Measurements from ENCODE around the gene CDH23. TPM values are rescaled to one million over a fixed set of nuclear protein-coding genes. Genes with fewer than 3 reads are reported as not detected.

The CDH23 gene
- polyA plus RNA-seq, 2 of the 4 experiments (the other 2 are of a cell fraction) = 1.1 to 2.3 TPM

DNA sequence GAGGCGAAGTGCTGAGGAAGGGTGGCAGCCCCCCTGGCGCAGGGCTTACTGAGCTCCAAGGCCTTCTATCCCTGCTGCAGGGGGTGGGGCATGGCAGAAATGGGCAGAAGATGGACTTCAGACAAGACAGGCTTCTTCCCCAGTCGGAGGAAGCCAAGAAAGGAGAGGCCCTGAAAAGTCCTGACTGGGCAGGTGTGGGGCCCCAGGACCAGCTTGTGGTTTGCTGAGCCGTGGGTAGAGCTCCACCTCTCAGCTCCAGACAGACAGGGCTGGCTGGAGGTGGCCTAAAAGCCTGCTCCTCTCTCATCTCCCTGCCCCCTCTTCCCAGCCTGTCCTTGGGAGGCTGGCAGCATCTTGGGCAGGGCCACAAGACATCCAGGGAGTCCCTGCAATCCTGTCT lies 255.2 kb downstream of the CDH23 start:
- Histone ChIP-seq H3K4me3 (no peak overlapping the region), H3K4me2 (no peak overlapping the region), H3K27ac (no peak overlapping the region), H3K9me3 (no peaks in the 10 kb centered on the region), H3K4me1 (no peaks in the 10 kb centered on the region)
- no peak for DNase-seq (ENCODE audit: low read depth in 1 of 2, low spot score in 1 of 2)
- TF ChIP-seq NFE2L2 (conservative IDR thresholded peaks at IDR 0.05; ENCODE audit: low read length) (no peak), ESRRA (IDR thresholded peaks at IDR 0.05; ENCODE audit: borderline replicate concordance, low read length) (no peak), KDM1A (IDR thresholded peaks at IDR 0.05; ENCODE audit: low read depth) (no peak)
- ATAC-seq = no peak
- no peak for FAIRE-seq
- 58% methylated on average over 4 of the region's 4 CpGs for WGBS (ENCODE audit: missing lambda C conversion rate)
- ChIA-PET CTCF (interaction anchor here (0.6 to 1.4 kb wide), 4 partner anchors 54 to 332 kb away, joined by 3 read pairs; partner anchors contain the start of gene SLC29A3), POLR2A (no interaction called here)

DNA sequence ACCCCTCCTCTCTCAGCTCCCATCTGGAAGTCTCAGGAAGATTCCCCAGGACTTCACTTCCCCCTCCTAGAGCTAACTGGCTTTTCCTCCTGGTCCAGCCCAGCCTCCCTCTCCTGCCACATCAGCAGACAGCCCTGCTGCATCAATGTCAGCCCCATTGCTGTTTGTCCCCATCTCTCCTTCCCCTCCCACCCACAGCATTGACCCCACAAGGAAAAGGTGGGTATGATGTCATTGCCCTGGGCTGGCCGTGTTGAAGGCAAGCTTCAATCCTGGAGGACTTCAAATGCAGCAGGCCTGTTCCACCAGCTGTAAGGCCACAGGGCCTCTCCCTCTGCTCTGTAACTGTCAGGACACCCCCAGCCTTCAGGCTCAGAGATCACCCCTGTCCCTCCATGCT lies 256.3 kb downstream of the CDH23 start:
- POLR2A ChIA-PET = no interaction called here
- FAIRE-seq (no peak), DNase-seq (ENCODE audit: low read depth in 1 of 2, low spot score in 1 of 2) (no peak), ATAC-seq (no peak)
- Histone ChIP-seq H3K4me1 (no peaks in the 10 kb centered on the region), H3K9me3 (no peaks in the 10 kb centered on the region), H3K4me2 (no peak overlapping the region), H3K27ac (no peak overlapping the region), H3K4me3 (no peak overlapping the region)
- WGBS (ENCODE audit: missing lambda C conversion rate) = 44% methylated on average over 1 of the region's 1 CpG
- TF ChIP-seq RAD21 (conservative IDR thresholded peaks at IDR 0.05 in 1 of 2, IDR thresholded peaks at IDR 0.05 in 1 of 2) (no peak), POLR2AphosphoS2 (conservative IDR thresholded peaks at IDR 0.05; ENCODE audit: low read length) (no peak), FOSB (CRISPR knock-in tag; IDR thresholded peaks at IDR 0.05) (no peak), ESRRA (IDR thresholded peaks at IDR 0.05; ENCODE audit: borderline replicate concordance, low read length) (no peak), HMGXB4 (CRISPR knock-in tag; IDR thresholded peaks at IDR 0.05; ENCODE audit: borderline replicate concordance) (no peak), PBX3 (IDR thresholded peaks at IDR 0.05) (no peak), MAZ (IDR thresholded peaks at IDR 0.05; ENCODE audit: borderline replicate concordance, low read depth, low read length) (no peak)
- CTCF ChIA-PET = interaction anchor here (0.8 kb wide), 1 partner anchor 44 kb away, joined by 4 read pairs; no protein-coding TSS in a partner anchor

GRCh38 chr10:71656220-71656619 lies 259.5 kb downstream of the CDH23 start:
- WGBS (ENCODE audit: missing lambda C conversion rate) = 46% methylated on average over 7 of the region's 7 CpGs
- POLR2A ChIA-PET = no interaction called here

More at GRCh38 chr10:71656220-71656619, 259.5 kb downstream of the CDH23 start:
- DNase-seq (ENCODE audit: low read depth in 1 of 2, low spot score in 1 of 2) (no peak), ATAC-seq (no peak), FAIRE-seq (no peak)
- no peaks in the 10 kb centered on the region for H3K9me3 ChIP-seq
- H3K27ac ChIP-seq = no peak overlapping the region
- H3K4me1 ChIP-seq = no peaks in the 10 kb centered on the region
- TF ChIP-seq SMC3 (IDR thresholded peaks at IDR 0.05) = no peak
- TF ChIP-seq PHF8 (IDR thresholded peaks at IDR 0.05; ENCODE audit: borderline replicate concordance, low read depth) = no peak
- no peak for TF ChIP-seq ZSCAN20 (CRISPR knock-in tag; IDR thresholded peaks at IDR 0.05)
- TF ChIP-seq HES2 (IDR thresholded peaks at IDR 0.05) = no peak
- TF ChIP-seq, protein P1, sequence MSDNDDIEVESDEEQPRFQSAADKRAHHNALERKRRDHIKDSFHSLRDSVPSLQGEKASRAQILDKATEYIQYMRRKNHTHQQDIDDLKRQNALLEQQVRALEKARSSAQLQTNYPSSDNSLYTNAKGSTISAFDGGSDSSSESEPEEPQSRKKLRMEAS (IDR thresholded peaks at IDR 0.05) = no peak
- TF ChIP-seq ZFP36 (IDR thresholded peaks at IDR 0.05; ENCODE audit: borderline replicate concordance, partially characterized antibody) = no peak
- TF ChIP-seq MAZ (IDR thresholded peaks at IDR 0.05; ENCODE audit: borderline replicate concordance, low read depth, low read length) = no peak
- no peak for TF ChIP-seq RAD21 (conservative IDR thresholded peaks at IDR 0.05 in 1 of 2, IDR thresholded peaks at IDR 0.05 in 1 of 2)
- TF ChIP-seq, protein P2, sequence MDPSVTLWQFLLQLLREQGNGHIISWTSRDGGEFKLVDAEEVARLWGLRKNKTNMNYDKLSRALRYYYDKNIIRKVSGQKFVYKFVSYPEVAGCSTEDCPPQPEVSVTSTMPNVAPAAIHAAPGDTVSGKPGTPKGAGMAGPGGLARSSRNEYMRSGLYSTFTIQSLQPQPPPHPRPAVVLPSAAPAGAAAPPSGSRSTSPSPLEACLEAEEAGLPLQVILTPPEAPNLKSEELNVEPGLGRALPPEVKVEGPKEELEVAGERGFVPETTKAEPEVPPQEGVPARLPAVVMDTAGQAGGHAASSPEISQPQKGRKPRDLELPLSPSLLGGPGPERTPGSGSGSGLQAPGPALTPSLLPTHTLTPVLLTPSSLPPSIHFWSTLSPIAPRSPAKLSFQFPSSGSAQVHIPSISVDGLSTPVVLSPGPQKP (IDR thresholded peaks at IDR 0.05; ENCODE audit: low read depth, low read length) = no peak
- no peak for TF ChIP-seq EP300 (IDR thresholded peaks at IDR 0.05)
- no peak for TF ChIP-seq MAFK (IDR thresholded peaks at IDR 0.05; ENCODE audit: partially characterized antibody)
- TF ChIP-seq HOXA7 (CRISPR knock-in tag; IDR thresholded peaks at IDR 0.05) = no peak
- TF ChIP-seq BHLHE40 (IDR thresholded peaks at IDR 0.05; ENCODE audit: low read depth, low read length) = no peak
- H3K4me2 ChIP-seq = no peak overlapping the region
- CTCF ChIA-PET = interaction anchor here (1.0 kb wide), 1 partner anchor 47 kb away, joined by 3 read pairs; no protein-coding TSS in a partner anchor
- no peak overlapping the region for H3K4me3 ChIP-seq

All from A549 (cell line).